ENCODE results near the gene ZNF710.
"Not testable (repeated sequence)": the region's sequence is repeated elsewhere in the genome, so short reads cannot be mapped to it uniquely, and the experiment has no call there.

The ZNF710 gene
- 7.5 to 14.9 reads per million in 2 donors for total RNA-seq

DNA sequence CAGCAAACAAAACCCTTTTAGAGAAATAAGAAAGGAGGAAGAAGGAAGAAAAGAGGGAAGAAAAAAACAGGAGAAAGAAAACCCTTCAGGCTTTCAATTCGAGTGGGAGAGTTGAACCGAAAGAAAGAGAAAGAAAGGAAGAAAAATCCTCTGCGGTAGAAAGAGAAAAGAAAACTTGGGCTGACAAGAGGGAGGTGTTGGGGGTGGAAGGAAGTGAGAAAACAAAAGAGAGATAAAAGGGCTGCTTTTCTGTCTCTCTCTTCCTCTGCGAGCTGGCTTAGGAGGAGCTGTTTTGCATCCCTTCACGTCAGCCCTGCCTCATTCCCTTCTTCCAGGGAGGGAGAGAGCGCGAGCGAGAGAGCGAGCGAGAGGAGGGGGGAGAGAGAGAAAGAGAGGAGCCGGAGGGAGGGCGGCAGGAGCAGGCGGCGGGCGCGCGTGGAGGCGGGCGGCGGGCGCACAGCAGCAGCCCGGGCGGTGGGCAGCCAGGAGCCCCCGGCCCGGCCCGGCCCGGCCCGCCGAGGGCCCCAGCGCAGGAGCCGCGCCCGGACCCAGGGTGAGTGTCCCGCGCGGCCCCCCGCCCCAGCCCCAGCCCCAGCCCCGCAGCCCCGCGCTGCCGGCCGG, at the start of gene ZNF710:
ZNF710 (plus strand) TSS at position 263 of the 621 bp plus-strand sequence. CDS start 65,814 bp downstream, outside the sequence.
- DNase-seq: no peak

DNA sequence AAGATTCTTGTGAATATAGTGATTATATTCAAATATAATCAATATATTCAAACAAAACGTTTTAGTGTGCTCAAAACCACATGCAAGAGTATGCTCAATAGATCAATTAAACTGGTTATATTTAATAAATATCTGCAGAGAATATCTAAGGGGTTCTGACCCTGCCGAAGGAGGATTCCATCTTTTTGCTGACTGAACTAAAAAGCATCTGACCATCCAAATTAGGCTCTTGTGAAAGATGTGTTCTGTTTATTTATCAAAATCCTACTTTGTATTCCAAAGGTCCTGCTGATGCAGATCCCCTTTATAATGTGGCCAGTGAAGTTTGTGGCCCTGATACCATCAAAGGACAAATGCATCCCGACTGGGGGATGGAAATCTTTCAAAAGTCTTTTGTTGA, 46.6 kb upstream of the ZNF710 start:
- no peak for DNase-seq

DNA sequence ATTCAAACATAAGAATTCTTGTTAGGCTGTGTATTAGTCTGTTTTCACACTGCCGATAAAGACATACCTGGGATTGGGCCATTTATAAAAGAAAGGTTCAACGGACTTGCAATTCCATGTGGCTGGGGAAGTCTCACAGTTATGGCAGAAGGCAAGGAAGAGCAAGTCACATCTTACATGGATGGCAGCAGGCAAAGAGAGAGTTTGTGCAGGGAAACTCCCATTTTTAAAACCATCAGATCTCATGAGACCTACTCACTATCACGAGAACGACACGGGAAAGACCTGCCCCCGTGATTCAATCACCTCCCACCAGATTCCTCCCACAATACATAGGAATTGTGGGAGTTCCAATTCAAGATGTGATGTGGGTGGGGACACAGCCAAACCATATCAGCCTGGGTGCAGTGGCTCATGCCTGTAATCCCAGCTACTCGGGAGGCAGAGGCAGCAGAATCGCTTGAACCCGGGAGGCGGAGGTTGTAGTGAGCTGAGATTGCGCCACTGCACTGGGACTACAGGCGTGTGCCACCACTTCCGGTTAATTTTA, 45.6 kb upstream of the ZNF710 start:
- DNase-seq: not testable (repeated sequence)

- no peak for DNase-seq
Measured at GRCh38 chr15:89958107-89958805, 42.9 kb upstream of the ZNF710 start.

- DNase-seq: no peak
Measured at GRCh38 chr15:89963301-89964231, 37.6 kb upstream of the ZNF710 start.

DNA sequence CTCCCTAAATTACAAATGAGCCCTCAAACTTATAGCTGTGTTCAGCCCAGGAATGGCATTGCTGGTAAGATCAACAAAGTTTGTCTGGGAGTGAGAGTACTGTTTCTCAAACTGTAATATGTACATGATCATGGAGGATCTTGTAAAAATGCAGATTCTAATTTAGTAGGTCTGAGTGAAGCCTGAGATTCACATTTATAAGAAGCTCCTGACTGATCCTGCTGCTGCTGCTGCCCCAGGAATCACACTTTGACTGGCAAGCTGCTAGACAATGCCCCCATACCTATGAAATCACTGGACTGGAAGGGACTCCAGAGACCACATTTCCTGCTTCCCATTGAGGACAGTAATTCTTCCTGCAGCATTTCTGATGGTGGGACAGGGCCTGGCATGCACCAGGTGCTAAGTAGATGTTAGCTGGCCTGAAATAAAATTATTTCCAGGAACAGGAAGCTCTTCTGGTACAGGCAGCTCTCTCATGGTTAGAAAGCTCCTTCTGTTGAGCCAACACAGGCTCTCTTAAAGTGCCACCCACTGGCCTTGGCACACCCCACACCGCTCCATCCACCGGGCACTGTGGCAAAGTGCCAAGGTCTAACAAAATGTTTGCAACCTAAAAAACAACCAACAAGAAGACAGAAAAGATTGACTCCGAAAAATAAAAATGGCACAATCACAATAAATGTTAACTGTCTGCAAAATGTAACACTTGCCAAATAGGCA, 36.7 kb upstream of the ZNF710 start:
- no peak for DNase-seq

- DNase-seq: no peak
Measured at GRCh38 chr15:89967881-89968280, 33.2 kb upstream of the ZNF710 start.

DNA sequence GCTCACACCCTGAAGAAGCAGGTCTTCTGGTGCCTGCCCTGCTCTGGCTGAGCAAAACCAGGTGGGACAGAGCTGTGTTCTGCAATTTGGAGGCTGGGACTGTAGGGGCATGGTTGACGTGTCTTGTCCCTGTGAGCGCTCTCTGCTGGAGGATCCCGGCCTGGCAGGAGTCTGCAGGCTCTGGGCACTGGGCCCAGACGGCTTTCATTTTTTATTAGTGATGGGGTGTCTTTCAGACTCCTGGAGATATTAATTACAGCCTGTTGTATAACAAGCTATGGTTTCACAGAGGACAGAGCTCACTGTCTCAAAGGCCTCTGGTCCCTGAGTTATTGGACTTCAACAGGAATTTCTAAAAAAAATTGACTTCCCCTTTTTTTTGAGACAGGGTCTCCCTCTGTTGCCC, 29.5 kb upstream of the ZNF710 start:
- peak; percentile 21 for DNase-seq

DNA sequence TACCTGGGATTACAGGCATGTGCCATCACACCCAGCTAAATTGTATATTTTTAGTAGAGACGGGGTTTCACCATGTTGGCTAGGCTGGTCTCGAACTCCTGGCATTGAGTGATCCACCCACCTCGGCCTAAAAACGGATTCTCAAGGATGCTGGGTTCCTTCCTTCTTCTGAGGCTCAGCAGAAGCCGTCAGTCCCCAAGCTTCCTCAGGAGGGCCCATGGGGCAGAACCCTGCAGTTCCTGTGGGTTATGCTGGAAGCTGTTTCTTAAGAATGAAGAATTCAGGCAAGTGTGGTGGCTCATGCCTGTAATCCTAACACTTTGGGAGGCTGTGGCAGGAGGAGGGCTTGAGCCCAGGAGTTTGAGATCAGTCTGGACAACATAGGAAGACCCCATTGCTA, 29.0 kb upstream of the ZNF710 start:
- no peak for DNase-seq

- DNase-seq: no peak
Measured at GRCh38 chr15:89975482-89976245, 25.5 kb upstream of the ZNF710 start.

DNA sequence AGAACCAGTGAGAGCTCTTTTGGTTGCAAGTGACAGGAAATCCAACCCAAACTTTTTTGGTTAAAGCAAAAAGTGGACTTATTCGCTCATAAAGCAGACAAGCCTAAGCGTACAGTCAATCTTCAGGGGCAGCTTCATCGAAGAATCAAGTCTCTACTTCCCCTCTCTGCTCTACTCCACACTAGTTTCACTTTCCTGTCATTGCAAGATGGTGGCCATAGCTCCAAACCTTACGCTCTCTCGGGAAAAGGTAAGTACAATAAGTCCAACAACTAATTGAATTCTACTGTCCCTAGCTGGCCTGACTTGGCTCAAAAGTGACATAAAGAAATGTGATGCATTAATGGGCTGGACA, 24.9 kb upstream of the ZNF710 start:
- DNase-seq: no peak

DNA sequence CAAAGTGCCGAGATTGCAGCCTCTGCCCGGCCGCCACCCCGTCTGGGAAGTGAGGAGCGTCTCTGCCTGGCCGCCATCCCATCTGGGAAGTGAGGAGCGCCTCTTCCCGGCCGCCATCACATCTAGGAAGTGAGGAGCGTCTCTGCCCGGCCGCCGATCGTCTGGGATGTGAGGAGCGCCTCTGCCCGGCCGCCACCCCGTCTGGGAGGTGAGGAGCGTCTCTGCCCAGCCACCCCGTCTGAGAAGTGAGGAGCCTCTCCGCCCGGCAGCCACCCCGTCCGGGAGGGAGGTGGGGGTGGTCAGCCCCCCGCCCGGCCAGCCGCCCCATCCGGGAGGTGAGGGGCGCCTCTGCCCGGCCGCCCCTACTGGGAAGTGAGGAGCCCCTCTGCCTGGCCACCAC, 23.3 kb upstream of the ZNF710 start:
- not testable (repeated sequence) for DNase-seq

DNA sequence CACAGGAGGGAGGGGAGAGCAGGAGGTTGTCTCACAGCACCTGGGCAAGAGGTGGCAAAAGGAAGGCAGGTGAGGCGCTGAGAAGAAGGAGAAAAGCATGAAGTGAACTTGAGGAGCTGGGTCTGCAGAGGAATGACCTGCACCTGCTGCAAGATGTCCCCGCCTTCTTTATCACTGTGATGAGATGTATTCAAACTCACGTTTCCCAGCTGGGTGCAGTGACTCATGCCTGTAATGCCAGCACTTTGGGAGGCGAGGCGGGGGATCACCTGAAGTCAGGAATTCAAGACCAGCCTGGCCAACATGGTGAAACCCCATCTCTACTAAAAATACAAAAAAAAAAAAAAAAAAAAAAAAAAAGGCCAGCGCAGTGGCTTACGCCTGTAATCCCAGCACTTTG, 22.2 kb upstream of the ZNF710 start:
- no peak for DNase-seq

GRCh38 chr15:89980896-89981295, 20.2 kb upstream of the ZNF710 start:
- no peak for DNase-seq

DNA sequence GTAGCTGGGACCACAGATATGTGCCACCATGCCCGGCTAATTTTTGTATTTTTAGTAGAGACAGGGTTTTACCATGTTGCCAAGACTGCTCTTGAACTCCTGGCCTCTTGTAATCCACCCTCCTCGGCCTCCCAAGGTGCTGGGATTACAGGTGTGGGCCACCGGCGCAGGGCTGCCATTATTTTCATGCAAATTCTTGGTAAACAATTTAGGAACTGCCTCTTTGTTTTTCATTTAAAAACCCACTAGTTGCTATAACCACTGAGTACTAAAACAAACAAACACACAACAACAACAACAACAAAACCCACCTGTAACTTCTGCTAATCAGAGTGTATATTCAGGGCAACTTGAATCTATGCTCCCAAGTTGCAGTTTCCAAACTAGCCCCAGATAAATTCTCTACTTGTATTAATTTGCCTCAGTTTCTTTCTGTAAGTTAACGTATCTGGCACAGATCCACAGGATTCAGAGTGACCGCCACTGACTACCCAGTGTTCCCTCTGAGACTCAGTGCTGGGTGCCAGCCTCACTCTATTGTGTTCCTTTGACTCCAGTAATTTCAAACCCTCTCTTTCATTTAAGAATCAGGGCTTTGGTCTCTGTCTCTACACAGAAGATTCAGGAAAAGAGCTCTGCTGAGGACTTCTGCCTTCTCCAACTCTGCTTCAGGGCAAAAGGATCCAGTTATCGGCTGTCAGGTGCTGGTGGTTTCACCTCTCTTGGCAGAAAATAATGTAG, 18.6 kb upstream of the ZNF710 start:
- DNase-seq: no peak

DNA sequence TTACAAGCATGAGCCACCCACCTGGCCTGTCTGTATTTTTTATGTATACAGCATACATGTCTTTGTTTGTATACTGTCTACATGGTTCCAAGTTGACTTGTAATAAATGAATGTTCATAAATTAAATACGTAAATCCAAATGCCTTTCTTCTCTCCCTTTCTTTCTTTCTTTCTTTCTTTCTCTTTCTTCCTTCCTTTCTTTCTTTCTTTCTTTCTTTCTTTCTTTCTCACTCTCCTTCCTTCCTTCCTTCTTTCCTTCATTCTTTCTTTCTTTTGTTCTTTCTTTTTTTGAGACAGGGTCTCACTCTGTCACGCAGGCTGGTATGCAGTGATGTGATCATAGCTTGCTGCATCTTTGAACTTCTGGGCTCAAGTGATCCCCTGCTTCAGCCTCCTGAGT, 17.1 kb upstream of the ZNF710 start:
- DNase-seq: no peak

DNA sequence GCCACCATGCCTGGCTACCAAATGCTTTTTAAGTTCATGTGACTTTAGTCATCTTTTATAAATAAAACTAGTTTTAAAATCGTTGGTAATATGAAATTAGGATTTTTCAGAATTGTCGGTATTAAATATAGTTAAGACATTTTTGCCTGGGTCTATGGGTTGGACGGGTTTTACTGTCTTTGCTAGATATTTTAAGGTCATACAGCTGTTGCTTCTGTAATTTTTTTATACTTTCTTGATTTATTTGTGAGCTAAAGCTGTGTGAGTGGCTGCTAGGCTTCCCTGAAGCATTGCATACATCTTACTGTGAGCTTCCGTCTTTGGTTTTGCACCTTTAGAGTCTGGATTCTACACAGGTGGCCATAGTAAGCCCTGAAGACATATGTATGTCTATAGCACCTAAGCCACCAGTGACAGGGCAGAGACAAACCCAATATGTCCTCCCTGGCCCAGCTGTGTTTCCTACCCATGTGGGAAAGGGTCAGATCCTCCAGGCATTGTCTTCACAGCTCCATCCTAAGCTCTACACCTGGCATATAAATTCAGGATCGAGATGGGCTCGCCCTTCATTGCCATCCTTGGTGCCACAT, 16.6 kb upstream of the ZNF710 start:
- DNase-seq: no peak

DNA sequence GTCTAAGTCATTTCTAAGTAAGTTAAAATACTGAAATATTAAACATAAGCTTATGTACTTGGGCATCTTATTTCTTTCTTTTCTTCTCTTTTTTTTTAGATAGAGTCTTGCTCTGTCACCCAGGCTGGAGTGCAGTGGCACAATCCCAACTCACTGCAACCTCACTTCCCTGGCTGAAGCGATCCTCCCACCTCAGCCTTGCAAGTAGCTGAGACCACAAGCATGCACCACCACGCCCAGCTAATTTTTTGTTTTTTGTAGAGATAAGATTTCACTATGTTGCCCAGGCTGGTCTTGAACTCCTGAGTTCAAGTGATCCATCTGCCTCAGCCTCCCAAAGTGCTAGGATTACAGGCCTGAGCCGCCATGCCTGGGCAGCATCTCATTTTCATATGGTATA, 16.0 kb upstream of the ZNF710 start:
- no peak for DNase-seq

DNA sequence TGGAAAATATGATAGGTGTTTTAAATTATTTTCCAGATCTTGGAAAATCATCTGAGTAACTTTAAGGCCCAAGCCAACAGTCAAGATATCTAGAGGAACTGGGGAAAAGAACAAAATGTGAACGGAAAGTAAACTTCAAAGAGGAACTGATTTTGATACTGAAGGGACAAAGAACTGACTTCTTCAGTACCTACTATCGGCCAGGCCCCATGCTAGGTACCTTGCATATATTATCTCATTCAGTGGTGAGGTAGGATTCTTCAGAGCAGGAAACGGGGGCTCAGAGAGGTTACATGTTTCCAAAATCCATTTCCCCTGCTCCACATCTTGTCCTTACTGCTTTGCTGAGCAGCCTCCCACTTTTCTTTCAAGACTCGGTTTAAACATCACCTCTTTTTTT, 9.8 kb upstream of the ZNF710 start:
- no peak for DNase-seq

- no peak for DNase-seq
Measured at GRCh38 chr15:89993349-89993748, 7.8 kb upstream of the ZNF710 start.

GRCh38 chr15:89997079-89997478, 4.0 kb upstream of the ZNF710 start:
- no peak for DNase-seq
